ENCODE results near the gene UNKL.

UNKL gene

DNA sequence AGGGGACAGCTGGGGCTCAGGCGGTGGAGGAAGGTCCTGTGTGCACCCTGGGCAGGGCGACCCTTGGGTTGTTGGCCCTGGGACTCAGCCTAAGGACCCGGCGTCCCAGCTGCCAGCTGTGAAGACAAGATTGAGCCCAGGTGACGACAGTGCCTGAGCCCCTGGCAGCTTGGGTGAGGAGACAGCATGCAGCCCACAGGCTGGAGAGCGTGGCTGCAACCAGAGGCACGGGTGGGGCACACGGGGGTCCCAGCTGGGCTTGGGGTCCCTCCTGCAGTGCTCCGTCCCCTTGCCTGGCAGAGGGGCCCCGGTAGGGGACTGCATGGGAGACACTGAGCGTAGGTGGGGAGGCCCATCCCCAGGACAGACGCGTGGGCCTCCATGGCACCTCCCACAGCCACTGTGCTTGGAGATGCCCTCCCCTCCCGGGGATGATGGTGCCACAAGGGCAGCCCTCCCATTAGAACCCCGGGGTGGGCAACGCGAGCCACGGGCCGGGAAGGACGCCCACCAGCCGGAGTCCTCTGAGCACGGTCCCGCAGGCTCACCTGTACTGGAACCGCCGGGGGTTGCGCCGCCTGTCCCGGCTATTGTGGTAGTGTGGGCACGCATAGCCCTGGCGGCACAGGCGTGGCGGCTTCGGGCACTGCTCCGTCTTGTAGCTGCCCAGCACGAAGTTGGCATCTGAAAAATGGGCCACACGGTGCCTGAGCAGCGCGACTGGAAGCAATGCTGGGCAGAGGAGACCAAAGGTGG is 15.5 kb downstream of the UNKL start:
- FAIRE-seq (no peak), DNase-seq (ENCODE audit: insufficient read length, low spot score) (no peak)
- TF ChIP-seq, protein P1, sequence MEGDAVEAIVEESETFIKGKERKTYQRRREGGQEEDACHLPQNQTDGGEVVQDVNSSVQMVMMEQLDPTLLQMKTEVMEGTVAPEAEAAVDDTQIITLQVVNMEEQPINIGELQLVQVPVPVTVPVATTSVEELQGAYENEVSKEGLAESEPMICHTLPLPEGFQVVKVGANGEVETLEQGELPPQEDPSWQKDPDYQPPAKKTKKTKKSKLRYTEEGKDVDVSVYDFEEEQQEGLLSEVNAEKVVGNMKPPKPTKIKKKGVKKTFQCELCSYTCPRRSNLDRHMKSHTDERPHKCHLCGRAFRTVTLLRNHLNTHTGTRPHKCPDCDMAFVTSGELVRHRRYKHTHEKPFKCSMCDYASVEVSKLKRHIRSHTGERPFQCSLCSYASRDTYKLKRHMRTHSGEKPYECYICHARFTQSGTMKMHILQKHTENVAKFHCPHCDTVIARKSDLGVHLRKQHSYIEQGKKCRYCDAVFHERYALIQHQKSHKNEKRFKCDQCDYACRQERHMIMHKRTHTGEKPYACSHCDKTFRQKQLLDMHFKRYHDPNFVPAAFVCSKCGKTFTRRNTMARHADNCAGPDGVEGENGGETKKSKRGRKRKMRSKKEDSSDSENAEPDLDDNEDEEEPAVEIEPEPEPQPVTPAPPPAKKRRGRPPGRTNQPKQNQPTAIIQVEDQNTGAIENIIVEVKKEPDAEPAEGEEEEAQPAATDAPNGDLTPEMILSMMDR (IDR thresholded peaks at IDR 0.05; ENCODE audit: insufficient read depth, missing control alignments), result no peak

DNA sequence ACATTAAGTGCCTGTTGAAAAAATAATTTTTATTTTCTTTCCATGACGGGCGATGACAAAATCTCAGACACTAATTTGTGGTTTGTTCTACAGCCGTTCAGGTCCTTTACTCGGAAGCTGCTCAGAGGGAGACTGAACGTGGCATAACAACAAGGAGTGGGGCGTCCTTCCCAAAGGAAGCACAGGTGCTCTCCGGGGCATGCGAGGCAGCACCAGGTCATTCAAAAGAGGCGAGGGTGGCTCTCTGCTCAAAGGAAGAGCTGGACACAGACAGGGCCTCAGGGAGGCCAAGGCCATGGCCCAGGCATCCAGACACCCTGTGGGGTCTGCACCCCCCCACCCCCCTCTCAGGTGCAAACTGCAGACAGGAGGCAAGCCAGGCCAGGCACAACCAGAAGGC is 16.2 kb downstream of the UNKL start:
- DNase-seq (ENCODE audit: insufficient read length, low spot score) (no peak), FAIRE-seq (no peak)
- TF ChIP-seq, protein P1 (IDR thresholded peaks at IDR 0.05; ENCODE audit: insufficient read depth, missing control alignments), result no peak

DNA sequence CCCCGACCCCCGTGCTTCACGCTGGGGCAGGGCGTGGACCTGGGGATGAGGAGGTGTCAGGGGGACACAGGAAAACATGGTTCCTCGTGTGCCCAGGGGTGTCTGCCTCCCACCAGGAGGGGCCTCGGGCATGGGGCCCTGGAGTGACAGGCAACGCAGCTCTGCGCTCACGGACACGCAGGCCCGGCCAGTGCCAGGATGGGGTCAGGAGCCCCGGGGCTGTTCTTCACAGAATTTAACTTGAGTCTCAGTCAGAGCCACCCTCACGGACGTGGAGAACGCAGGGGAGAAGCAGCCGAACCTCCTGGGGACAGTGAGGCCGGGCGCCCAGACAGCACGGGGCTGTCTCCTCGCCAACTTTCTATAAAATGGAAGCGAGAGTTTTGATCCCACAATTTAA is 16.7 kb downstream of the UNKL start:
- TF ChIP-seq, protein P1 (IDR thresholded peaks at IDR 0.05; ENCODE audit: insufficient read depth, missing control alignments), result no peak
- FAIRE-seq (no peak), DNase-seq (ENCODE audit: insufficient read length, low spot score) (no peak)

DNA sequence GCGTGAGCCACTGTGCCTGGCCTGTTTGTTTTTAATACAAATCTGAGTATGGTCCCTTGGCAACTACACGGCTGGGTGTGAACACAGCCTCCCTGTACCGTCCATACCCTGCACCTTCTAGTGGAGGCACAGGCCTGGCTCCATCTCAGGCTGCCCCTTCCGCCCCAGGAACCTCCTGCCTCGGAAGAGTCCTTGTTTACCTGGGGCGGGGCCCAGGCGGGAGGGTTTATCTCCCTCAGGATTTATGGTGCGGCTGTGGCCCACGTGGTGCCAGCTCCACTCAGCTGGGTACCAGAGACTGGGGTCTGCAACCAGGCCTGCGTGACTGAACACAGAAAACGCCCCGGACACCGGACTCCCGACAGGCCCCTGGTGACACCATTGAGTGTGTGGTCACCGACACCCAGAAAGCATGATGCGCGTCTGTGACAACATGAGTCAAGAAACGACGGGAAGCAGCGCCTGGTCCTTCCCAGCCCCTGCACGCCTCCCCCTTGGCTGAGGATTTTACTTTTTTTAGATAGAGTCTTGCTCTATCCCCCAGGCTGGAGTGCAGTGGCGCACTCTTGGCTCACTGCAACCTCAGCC is 19.0 kb downstream of the UNKL start:
- DNase-seq (ENCODE audit: insufficient read length, low spot score), result no peak
- TF ChIP-seq, protein P1 (IDR thresholded peaks at IDR 0.05; ENCODE audit: insufficient read depth, missing control alignments), result no peak
- no peak for FAIRE-seq

DNA sequence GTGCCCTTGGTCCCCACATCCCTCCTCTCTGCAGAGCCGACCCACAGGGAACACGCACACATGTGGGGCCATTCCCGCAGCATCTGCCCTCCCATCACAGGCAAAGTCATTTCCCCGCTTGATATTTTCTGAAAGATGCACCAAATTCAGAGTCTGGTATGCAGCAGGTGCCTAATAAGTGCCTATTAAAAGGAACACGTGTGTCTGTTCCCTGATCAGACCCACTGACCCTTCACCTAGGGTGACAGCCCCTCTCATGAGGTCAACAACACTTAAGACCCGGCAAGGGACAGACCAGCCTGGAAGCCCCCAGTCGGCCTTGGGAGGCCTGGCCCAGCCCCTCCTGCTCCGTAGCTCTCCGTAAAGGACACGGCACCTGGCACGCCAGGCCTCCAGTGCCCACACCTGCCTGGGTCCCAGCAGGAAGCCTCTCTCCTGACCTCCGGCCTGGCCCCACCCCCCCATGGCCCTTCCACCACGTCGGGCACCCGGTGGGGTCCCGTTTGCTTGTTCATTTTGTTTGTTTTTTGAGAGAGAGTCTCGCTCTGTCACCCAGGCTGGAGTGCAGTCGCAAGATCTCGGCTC is 20.0 kb downstream of the UNKL start:
- DNase-seq (ENCODE audit: insufficient read length, low spot score), result no peak
- TF ChIP-seq, protein P1 (IDR thresholded peaks at IDR 0.05; ENCODE audit: insufficient read depth, missing control alignments), result no peak
- no peak for FAIRE-seq

DNA sequence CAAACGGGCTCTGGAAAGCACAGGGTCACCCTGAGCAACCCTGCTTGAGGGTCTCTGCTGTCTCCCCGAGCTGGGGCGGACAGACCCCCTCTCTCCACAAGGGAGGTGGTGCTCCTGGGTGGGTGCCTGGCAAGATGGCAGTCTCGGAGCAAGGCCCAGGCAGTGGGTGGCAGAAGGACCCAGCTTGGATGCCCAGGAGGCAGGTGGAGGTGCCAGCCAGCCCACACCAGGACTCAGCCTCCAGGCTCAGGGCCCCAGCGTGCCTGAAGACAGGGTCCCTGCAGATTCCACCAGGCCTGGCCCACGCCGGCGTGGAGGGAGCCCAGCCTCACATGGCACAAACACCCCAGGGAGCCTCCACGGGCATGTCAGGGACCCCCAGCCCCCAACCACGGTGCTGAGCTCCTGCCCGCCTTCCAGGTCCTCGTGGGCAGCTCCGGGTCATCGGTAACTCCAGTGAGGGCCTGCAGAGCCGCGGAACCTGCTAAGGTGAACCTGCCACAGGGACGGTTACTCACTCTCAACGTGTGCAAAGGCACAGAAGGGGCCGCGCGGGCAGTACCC is 20.8 kb downstream of the UNKL start:
- TF ChIP-seq, protein P1 (IDR thresholded peaks at IDR 0.05; ENCODE audit: insufficient read depth, missing control alignments), result no peak

More for the DNA sequence above, 20.8 kb downstream of the UNKL start:
- DNase-seq (ENCODE audit: insufficient read length, low spot score) (no peak), FAIRE-seq (no peak)
